HepG2 (cell line): ENCODE data around the gene SAC3D1. TPM values are rescaled to one million over a fixed set of nuclear protein-coding genes. Genes with fewer than 3 reads are reported as not detected.

Experiments
- ARHGAP35 ChIP-seq: sonication (generic); formaldehyde crosslinking; IDR thresholded peaks from 2 replicates; pipeline ENCODE4 v1.9.0; 2022; ENCODE audit warnings: mild to moderate bottlenecking, inconsistent platforms, moderate library complexity, missing genetic modification reagents, borderline replicate concordance
- ATAD3A ChIP-seq: sonication (generic); formaldehyde crosslinking; IDR thresholded peaks from 2 replicates; pipeline ENCODE4 v1.4.0; 2020; ENCODE audit warnings: missing genetic modification reagents
- E2F1 ChIP-seq: sonication (generic); formaldehyde crosslinking; IDR thresholded peaks from 2 replicates; pipeline ENCODE4 v1.5.0; 2020; ENCODE audit warnings: missing genetic modification reagents
- FOXK2 ChIP-seq: fragments of 450-650 bp; IDR thresholded peaks from 2 replicates; pipeline ENCODE4 v1.6.1; 2016
- MXD4 ChIP-seq: IDR thresholded peaks from 2 replicates; pipeline ENCODE4 v1.6.1; 2016; ENCODE audit warnings: mild to moderate bottlenecking, missing biosample characterization, missing genetic modification reagents
- NR1H2 ChIP-seq: sonication (generic); formaldehyde crosslinking; IDR thresholded peaks from 2 replicates; pipeline ENCODE4 v1.8.1; 2022; ENCODE audit warnings: low read depth, missing genetic modification reagents, borderline replicate concordance
- NR2C2 ChIP-seq: sonication (generic); formaldehyde crosslinking; IDR thresholded peaks from 2 replicates; pipeline ENCODE4 v1.4.0; 2020; ENCODE audit warnings: missing genetic modification reagents, mild to moderate bottlenecking, moderate library complexity, borderline replicate concordance
- POLR2A ChIP-seq, 2 experiments: IDR thresholded peaks; 2 replicates each; pipeline ENCODE4 v1.6.1; 2011; ENCODE audit warnings: low read depth in 2 of 2, low read length in 2 of 2, mild to moderate bottlenecking in 1 of 2, moderate library complexity in 1 of 2; ENCODE audit not compliant: insufficient read depth in 1 of 2
- SALL1 ChIP-seq: sonication (generic); formaldehyde crosslinking; IDR thresholded peaks from 2 replicates; pipeline ENCODE4 v1.8.0; 2022; ENCODE audit warnings: mild to moderate bottlenecking, missing genetic modification reagents
- SNAPC5 ChIP-seq: sonication (generic); formaldehyde crosslinking; IDR thresholded peaks from 2 replicates; pipeline ENCODE4 v1.8.1; 2023; ENCODE audit warnings: mild to moderate bottlenecking, missing genetic modification reagents, borderline replicate concordance
- SOX13 ChIP-seq, 3 experiments: fragments of 450-650 bp in 1 of 3; sonication (generic) in 1 of 3; formaldehyde crosslinking in 1 of 3; IDR thresholded peaks in 2 of 3; conservative IDR thresholded peaks in 1 of 3; 2 replicates each; pipeline versions ENCODE4 v1.5.0 to v1.6.1; 2016 to 2020; ENCODE audit warnings: antibody characterized with exemption in 1 of 3, mild to moderate bottlenecking in 1 of 3, missing compliant biosample characterization in 1 of 3, missing genetic modification reagents in 1 of 3, moderate library complexity in 1 of 3
- TBP ChIP-seq: sonication (generic); formaldehyde crosslinking; IDR thresholded peaks from 2 replicates; pipeline ENCODE4 v1.5.0; 2020; ENCODE audit warnings: missing genetic modification reagents
- THYN1 ChIP-seq: sonication (generic); formaldehyde crosslinking; IDR thresholded peaks from 2 replicates; pipeline ENCODE4 v1.8.1; 2023; ENCODE audit warnings: low read depth, mild to moderate bottlenecking, moderate library complexity, missing genetic modification reagents, borderline replicate concordance
- ZNF124 ChIP-seq: sonication (generic); formaldehyde crosslinking; IDR thresholded peaks from 2 replicates; pipeline ENCODE4 v1.4.0; 2020; ENCODE audit warnings: missing genetic modification reagents
- ZNF275 ChIP-seq: sonication (generic); formaldehyde crosslinking; IDR thresholded peaks from 2 replicates; pipeline ENCODE4 v1.8.0; 2022; ENCODE audit warnings: missing genetic modification reagents, mild to moderate bottlenecking, inconsistent platforms, borderline replicate concordance
- ZNF430 ChIP-seq: sonication (generic); formaldehyde crosslinking; IDR thresholded peaks from 2 replicates; pipeline ENCODE4 v1.9.0; 2021; ENCODE audit warnings: mild to moderate bottlenecking, missing genetic modification reagents
- ZNF546 ChIP-seq: sonication (generic); formaldehyde crosslinking; conservative IDR thresholded peaks from 2 replicates; pipeline ENCODE4 v1.8.1; 2023; ENCODE audit warnings: mild to moderate bottlenecking, missing genetic modification reagents
- ZNF547 ChIP-seq: sonication (generic); formaldehyde crosslinking; IDR thresholded peaks from 2 replicates; pipeline ENCODE4 v1.5.1; 2020; ENCODE audit warnings: mild to moderate bottlenecking, missing genetic modification reagents
- ZNF576 ChIP-seq: sonication (generic); formaldehyde crosslinking; IDR thresholded peaks from 2 replicates; pipeline ENCODE4 v1.4.0; 2020; ENCODE audit warnings: mild to moderate bottlenecking, missing genetic modification reagents
- ZNF598 ChIP-seq: sonication (generic); formaldehyde crosslinking; IDR thresholded peaks from 2 replicates; pipeline ENCODE4 v1.5.1; 2020; ENCODE audit warnings: mild to moderate bottlenecking, missing genetic modification reagents, borderline replicate concordance
- ZNF614 ChIP-seq: IDR thresholded peaks from 2 replicates; pipeline ENCODE4 v1.6.1; 2018; ENCODE audit warnings: missing biosample characterization, missing genetic modification reagents, inconsistent platforms, borderline replicate concordance
- ZNF629 ChIP-seq: sonication (generic); formaldehyde crosslinking; conservative IDR thresholded peaks from 2 replicates; pipeline ENCODE4 v1.5.0; 2020; ENCODE audit warnings: missing genetic modification reagents
- ZNF746 ChIP-seq: sonication (generic); formaldehyde crosslinking; IDR thresholded peaks from 2 replicates; pipeline ENCODE4 v1.8.0; 2022; ENCODE audit warnings: mild to moderate bottlenecking, missing genetic modification reagents
- polyA plus RNA-seq, 8 experiments: library from polyadenylated mRNA; depleted of rRNA in 3 of 8; stranded (reverse) in 7 of 8; unstranded in 1 of 8; fragments of >200 nt; fragmentation: Illumina TruSeq in 4 of 8; extraction: Trizol in 4 of 8; gene quantifications; 2 replicates each; pipeline versions ENCODE4 v1.2.1 to v1.2.3, GENCODE V29; 2011 to 2016; ENCODE audit warnings: low read depth in 4 of 8, missing spikeins in 1 of 8, mixed read lengths in 1 of 8; ENCODE audit not compliant: insufficient read depth in 1 of 8
- total RNA-seq, 5 experiments: library from RNA; depleted of rRNA; stranded (reverse); fragments of >200 nt; fragmentation: Illumina TruSeq; extraction: Trizol; gene quantifications; 2 replicates each; pipeline ENCODE4 v1.2.3, GENCODE V29; 2016; ENCODE audit warnings: low read depth in 1 of 5
- TF ChIP-seq, protein P1 (sequence below): sonication (generic); formaldehyde crosslinking; IDR thresholded peaks from 2 replicates; pipeline ENCODE4 v1.4.0; 2020; ENCODE audit warnings: missing genetic modification reagents, low read depth, mild to moderate bottlenecking, borderline replicate concordance

The SAC3D1 gene
- total and polyA plus RNA-seq, 2 of the 13 experiments (the other 11 are each of a cell fraction or from before 2014, with no cell fraction given) = 7.4 to 36.3 TPM

GRCh38 chr11:65013888-65014725, 26.9 kb upstream of the SAC3D1 start, which contains the start of gene ARL2 (continued):
- peak in 1 of 2 experiments; percentile 55; a peak in 1 of 4 replicates for TF ChIP-seq POLR2A (IDR thresholded peaks at IDR 0.05; ENCODE audit: insufficient read depth in 1 of 2, low read depth in 2 of 2, low read length in 2 of 2)
- peak; percentile 79; the same call in 1 of the 2 replicates for TF ChIP-seq MXD4 (CRISPR knock-in tag)
- TF ChIP-seq ZNF275 (CRISPR knock-in tag) = peak; percentile 65; the same call in 1 of the 2 replicates
- TF ChIP-seq SNAPC5 (CRISPR knock-in tag) = no peak
- TF ChIP-seq ZNF598 (CRISPR knock-in tag) = no peak
- no peak for TF ChIP-seq ATAD3A
- TF ChIP-seq, protein P1, sequence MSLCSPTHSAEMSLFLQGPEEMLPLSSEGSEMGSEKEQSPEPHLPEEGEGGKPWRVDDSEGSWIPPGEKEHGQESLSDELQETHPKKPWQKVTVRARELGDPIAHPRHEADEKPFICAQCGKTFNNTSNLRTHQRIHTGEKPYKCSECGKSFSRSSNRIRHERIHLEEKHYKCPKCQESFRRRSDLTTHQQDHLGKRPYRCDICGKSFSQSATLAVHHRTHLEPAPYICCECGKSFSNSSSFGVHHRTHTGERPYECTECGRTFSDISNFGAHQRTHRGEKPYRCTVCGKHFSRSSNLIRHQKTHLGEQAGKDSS (CRISPR knock-in tag) = 0 out of 2 replicates have a peak, but pooled peaks have one; percentile 75
- peak; percentile 59; the same call in 1 of the 2 replicates for TF ChIP-seq ZNF430 (CRISPR knock-in tag)
- TF ChIP-seq ZNF614 (CRISPR knock-in tag) = peak; percentile 21; the same call in 1 of the 2 replicates
- TF ChIP-seq ZNF629 = no peak
- no peak; the same call in 1 of the 2 replicates for TF ChIP-seq ARHGAP35 (CRISPR knock-in tag)
- TF ChIP-seq ZNF576 (CRISPR knock-in tag) = peak; percentile 82; the same call in 1 of the 2 replicates
- peak; percentile 82 for TF ChIP-seq NR2C2
- TF ChIP-seq ZNF546 (CRISPR knock-in tag) = peak; percentile 89; the same call in 1 of the 2 replicates
- peak; percentile 5; the same call in 1 of the 2 replicates for TF ChIP-seq SALL1 (CRISPR knock-in tag)
- TF ChIP-seq ZNF124 (CRISPR knock-in tag) = 0 out of 2 replicates have a peak, but pooled peaks have one; percentile 59
- TF ChIP-seq ZNF746 (CRISPR knock-in tag) = 0 out of 2 replicates have a peak, but pooled peaks have one; percentile 46
- 0 out of 2 replicates have a peak, but pooled peaks have one; percentile 17 for TF ChIP-seq TBP (CRISPR knock-in tag)
- 0 out of 2 replicates have a peak, but pooled peaks have one; percentile 45 for TF ChIP-seq NR1H2 (CRISPR knock-in tag)
- TF ChIP-seq ZNF547 (CRISPR knock-in tag) = peak; percentile 83
- TF ChIP-seq E2F1 (CRISPR knock-in tag) = peak; percentile 73; the same call in 1 of the 2 replicates
- no peak for TF ChIP-seq SOX13 (IDR thresholded peaks at IDR 0.05)
- no peak; a peak in 1 of 4 replicates for TF ChIP-seq SOX13 (CRISPR knock-in tag; conservative IDR thresholded peaks at IDR 0.05 in 1 of 2, IDR thresholded peaks at IDR 0.05 in 1 of 2)
- TF ChIP-seq THYN1 (CRISPR knock-in tag) = no peak
- TF ChIP-seq FOXK2 = no peak
